BJ (cell line): ENCODE measurements around the gene GMCL2. TPM values are rescaled to one million over a fixed set of nuclear protein-coding genes. Genes with fewer than 3 reads are reported as not detected.

Experiments used
- CTCF ChIA-PET: fragments of 350-600 bp; formaldehyde crosslinking; extraction: SDS; loops from one replicate; lab custom pipeline; 2021; ENCODE audit warnings: antibody characterized with exemption, inconsistent platforms; lab: Yijun Ruan, JAX
- POLR2A ChIA-PET: fragments of 300-600 bp; sonication (Branson Sonifier 250); formaldehyde crosslinking; extraction: SDS; loops from one replicate; lab custom pipeline; 2021; ENCODE audit warnings: antibody characterized with exemption; lab: Charles Lee
- DNase-seq: peaks from one replicate; pipeline ENCODE4 v3.0.0-alpha.2; 2011; ENCODE audit warnings: low read depth
- H3K27me3 ChIP-seq: 2 replicates; pipeline ENCODE4 v1.6.0; 2011; ENCODE audit warnings: low read length; ENCODE audit not compliant: control insufficient read depth, insufficient read depth
- H3K36me3 ChIP-seq: 2 replicates; pipeline ENCODE4 v1.5.1; 2011; ENCODE audit warnings: low read length; ENCODE audit not compliant: control insufficient read depth, insufficient read depth
- H3K4me3 ChIP-seq: 2 replicates; pipeline ENCODE4 v1.5.1; 2011; ENCODE audit warnings: low read depth, mild to moderate bottlenecking, control low read depth, low read length
- polyA plus RNA-seq: library from polyadenylated mRNA; depleted of rRNA; stranded (reverse); fragments of >200 nt; gene quantifications from 2 replicates; pipeline ENCODE4 v1.2.3, GENCODE V29; 2011
- TF ChIP-seq, protein P1 (sequence below): IDR thresholded peaks from 2 replicates; pipeline ENCODE4 v1.5.1; 2011; ENCODE audit warnings: low read depth, mild to moderate bottlenecking, control low read depth, inconsistent platforms, low read length, moderate library complexity; ENCODE audit not compliant: insufficient read depth

Gene GMCL2
- polyA plus RNA-seq, 1 experiment: not detected

DNA sequence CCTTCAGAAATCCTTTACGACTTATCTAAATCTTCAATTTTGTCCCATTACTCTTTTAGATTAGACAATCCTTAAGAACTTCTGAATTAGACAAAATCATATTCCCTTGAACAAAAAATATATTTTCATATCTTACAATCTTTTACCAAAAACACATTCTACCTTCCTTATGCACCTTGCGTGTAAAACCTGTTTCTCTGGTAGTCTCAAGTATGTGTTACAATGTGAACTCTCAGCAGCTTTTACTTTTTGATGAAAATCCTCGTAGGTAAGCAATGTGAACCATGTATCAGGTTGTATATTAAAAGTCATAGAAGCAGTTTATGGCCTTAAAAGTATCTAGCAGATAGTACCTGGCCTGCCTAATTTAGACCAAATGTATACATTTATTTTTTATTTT is 12.7 kb downstream of the GMCL2 start:
- POLR2A ChIA-PET: no interaction called here
- CTCF ChIA-PET: interaction anchor here (1.0 kb wide), 1 partner anchor 113 kb away, joined by 3 read pairs; no protein-coding TSS in a partner anchor
- no peak for DNase-seq
- TF ChIP-seq, protein P1, sequence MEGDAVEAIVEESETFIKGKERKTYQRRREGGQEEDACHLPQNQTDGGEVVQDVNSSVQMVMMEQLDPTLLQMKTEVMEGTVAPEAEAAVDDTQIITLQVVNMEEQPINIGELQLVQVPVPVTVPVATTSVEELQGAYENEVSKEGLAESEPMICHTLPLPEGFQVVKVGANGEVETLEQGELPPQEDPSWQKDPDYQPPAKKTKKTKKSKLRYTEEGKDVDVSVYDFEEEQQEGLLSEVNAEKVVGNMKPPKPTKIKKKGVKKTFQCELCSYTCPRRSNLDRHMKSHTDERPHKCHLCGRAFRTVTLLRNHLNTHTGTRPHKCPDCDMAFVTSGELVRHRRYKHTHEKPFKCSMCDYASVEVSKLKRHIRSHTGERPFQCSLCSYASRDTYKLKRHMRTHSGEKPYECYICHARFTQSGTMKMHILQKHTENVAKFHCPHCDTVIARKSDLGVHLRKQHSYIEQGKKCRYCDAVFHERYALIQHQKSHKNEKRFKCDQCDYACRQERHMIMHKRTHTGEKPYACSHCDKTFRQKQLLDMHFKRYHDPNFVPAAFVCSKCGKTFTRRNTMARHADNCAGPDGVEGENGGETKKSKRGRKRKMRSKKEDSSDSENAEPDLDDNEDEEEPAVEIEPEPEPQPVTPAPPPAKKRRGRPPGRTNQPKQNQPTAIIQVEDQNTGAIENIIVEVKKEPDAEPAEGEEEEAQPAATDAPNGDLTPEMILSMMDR: no peak
- no peaks in the 10 kb centered on the region for H3K36me3 ChIP-seq
- no peak overlapping the region for H3K4me3 ChIP-seq
- peaks cover 2% of the 10 kb centered on the region; the same call in 1 of the 2 replicates for H3K27me3 ChIP-seq

DNA sequence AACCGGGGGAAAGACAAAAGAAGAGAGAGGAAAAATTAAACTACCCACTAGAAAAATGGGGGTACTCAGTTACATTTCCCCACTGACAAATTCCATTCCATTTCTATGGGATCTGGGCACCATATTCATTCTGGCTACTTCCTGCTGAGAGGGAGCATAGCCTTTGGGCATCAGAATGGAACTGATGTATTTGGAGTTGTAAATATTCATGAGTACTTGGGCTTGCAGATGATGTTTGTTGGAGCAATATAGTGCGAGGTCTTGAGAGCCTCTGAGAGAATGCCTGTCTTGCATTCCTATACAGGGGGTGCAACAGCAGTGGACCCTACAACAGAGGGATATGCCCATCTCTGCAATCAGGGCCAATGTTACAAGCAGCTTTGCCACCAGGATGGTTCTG is 16.7 kb downstream of the GMCL2 start:
- Histone ChIP-seq H3K4me3 (no peak overlapping the region), H3K27me3 (peaks cover 7% of the 10 kb centered on the region), H3K36me3 (no peaks in the 10 kb centered on the region)
- TF ChIP-seq, protein P1: no peak
- ChIA-PET CTCF (interaction anchor here (5.7 kb wide), 1 partner anchor 94 kb away, joined by 52 read pairs; no protein-coding TSS in a partner anchor), POLR2A (no interaction called here)
- DNase-seq: no peak

DNA sequence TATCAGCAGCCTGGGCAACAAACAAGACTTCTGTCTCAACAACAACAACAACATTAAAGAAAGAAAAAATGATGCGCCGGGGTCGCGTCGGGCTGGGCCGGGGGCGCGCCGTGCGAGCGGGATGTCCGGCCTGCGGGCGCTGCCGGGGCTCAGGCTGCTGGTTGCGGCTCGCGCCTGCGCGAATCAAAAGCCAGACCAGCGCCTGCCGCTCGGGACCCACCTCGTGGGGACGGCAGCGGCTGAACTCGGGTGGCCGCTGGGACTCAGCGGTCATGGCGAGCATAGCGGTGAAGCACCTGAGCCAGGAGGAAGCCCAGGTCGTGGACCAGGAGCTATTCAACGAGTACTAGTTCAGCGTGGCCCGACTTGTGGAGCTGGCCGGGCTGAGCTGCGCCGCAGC is 21.6 kb downstream of the GMCL2 start:
- Histone ChIP-seq H3K27me3 (peaks cover 24% of the 10 kb centered on the region), H3K4me3 (no peak overlapping the region), H3K36me3 (no peaks in the 10 kb centered on the region)
- ChIA-PET CTCF (interaction anchor here (1.5 to 5.7 kb wide), 2 partner anchors 15 to 89 kb away, joined by 3 to 52 read pairs; no protein-coding TSS in a partner anchor), POLR2A (no interaction called here)
- no peak for DNase-seq
- TF ChIP-seq, protein P1: no peak

DNA sequence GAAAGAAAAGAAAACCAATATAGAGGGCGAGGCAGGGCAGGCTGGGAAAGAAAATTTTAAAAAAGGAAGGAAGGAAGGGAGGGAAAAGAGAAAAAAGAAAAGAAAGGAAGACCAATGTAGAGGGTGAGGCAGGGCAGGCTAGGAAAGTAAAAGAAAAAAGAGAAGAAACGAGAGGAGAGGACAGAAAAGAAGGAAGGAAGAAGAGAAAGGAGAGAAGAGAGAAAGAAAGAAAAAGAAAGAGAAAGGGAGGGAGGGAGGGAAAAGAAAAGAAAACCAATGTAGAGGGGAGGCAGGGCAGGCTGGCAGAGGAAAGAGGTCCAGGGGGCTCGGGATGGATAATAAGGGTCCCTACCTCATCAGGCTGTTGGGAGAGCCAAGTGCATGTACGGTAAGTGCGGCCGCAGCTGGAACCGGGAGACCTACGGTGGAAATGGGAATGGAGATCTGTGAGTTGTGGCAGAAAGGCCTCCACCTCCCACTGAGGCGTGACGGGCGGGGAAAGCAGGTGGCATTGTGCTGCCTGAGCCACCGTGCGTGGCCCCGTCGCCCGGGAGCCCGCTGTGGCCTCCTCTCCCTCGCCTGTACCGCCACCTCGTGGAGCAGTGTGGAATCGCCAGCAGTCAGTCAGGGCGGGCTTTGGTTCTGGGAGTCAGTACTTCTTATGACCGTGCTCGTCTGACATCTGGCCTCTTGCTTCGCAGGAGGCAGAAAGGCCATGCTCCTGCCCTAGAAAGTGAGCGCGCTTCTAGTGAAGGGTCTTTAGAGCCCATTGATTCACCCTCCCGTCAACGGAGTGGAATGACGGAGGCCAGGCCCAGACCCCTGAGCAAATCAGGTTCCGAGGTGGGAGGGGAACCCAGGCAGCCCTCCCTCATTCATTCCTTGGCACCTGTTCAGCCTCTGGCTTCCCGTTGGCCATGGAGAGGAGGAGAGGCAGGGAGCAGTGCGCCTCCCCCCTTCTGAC is 23.1 kb downstream of the GMCL2 start:
- no peak for DNase-seq
- no peak overlapping the region for H3K4me3 ChIP-seq
- peaks cover 22% of the 10 kb centered on the region for H3K27me3 ChIP-seq
- no peaks in the 10 kb centered on the region for H3K36me3 ChIP-seq
- ChIA-PET CTCF (interaction anchor here (0.7 to 1.3 kb wide), 8 partner anchors 9 to 92 kb away, joined by 3 to 9 read pairs (median 4); partner anchors contain the start of gene NHP2), POLR2A (no interaction called here)
- TF ChIP-seq, protein P1: peak; percentile 99

DNA sequence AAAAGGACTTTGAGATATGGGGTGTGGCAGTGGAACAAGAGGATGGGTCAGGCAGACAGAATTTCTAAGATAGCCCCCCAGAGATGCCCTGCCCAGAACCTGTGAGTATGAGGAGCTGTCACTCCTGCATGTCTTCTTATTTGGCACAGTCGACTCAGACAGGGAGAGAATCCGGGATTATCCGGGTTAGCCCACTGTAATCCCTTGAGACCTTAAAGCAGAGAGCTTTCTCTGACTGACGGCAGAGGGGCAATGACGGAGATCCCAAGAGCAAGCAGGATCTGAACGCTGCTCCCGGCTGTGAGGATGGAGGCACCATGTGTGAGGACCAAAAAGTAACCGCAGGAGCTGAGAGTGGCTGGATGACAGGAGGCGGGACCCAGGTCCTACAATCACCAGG is 24.7 kb downstream of the GMCL2 start:
- Histone ChIP-seq H3K27me3 (peaks cover 22% of the 10 kb centered on the region), H3K4me3 (no peak overlapping the region), H3K36me3 (no peaks in the 10 kb centered on the region)
- POLR2A ChIA-PET: no interaction called here
- CTCF ChIA-PET: interaction anchor here (1.1 to 11.4 kb wide), 2 partner anchors 9 to 87 kb away, joined by 5 to 80 read pairs; partner anchors contain the start of gene NHP2
- TF ChIP-seq, protein P1: no peak
- no peak for DNase-seq
